Right cardiac atrium (tissue), 5 donors: ENCODE measurements around the gene TNFRSF1B. TPM values are rescaled to one million over a fixed set of nuclear protein-coding genes. Genes with fewer than 3 reads are reported as not detected.

Source experiments
- ATAC-seq, 2 donors: fragments of 200-7000 bp; cut with Tn5 transposase; one replicate each; pipeline versions ENCODE4 v1.8.0 to v1.9.1; 2020; ENCODE audit warnings: moderate library complexity in 2 of 2, mild to moderate bottlenecking in 1 of 2
- DNase-seq, 3 donors: peaks; one replicate each; pipeline ENCODE4 v3.0.0-alpha.2; 2020
- H3K27ac ChIP-seq: one replicate; pipeline ENCODE4 v1.5.1; 2013; ENCODE audit warnings: mild to moderate bottlenecking, low read length, control low read depth, moderate library complexity
- H3K27me3 ChIP-seq: one replicate; pipeline ENCODE4 v1.6.1; 2013; ENCODE audit not compliant: control insufficient read depth, insufficient read depth
- H3K4me1 ChIP-seq: one replicate; pipeline ENCODE4 v1.6.1; 2013; ENCODE audit warnings: low read length; ENCODE audit not compliant: control insufficient read depth, insufficient read depth
- H3K4me3 ChIP-seq: one replicate; pipeline ENCODE4 v1.5.1; 2013; ENCODE audit warnings: low read length, control low read depth
- H3K9me3 ChIP-seq: one replicate; pipeline ENCODE4 v1.6.1; 2013; ENCODE audit warnings: low read length; ENCODE audit not compliant: control insufficient read depth
- WGBS: extraction: QIAGEN DNeasy Blood & Tissue Kit; methylation state at CpG from one replicate; pipeline ENCODE4 v1.1.7; 2013; 5-methylcytosine and 5-hydroxymethylcytosine counted together
- intact Hi-C, 4 donors: fragments of 100-400 bp; cut with DNase I; formaldehyde crosslinking; loops; one replicate each; pipeline versions ENCODE4 v1.11.0 to v1.14.0; 2022 to 2023
- polyA plus RNA-seq: library from polyadenylated mRNA; stranded (reverse); fragments of 200-250 nt; gene quantifications from one replicate; pipeline ENCODE4 v1.2.3, GENCODE V29; 2013
- total RNA-seq, 4 donors: library from RNA; stranded (reverse); fragmentation: NEBNext Ultra II Directional; extraction: Animal tissue kit (Norgen Biotek cat#: 25700); gene quantifications; one replicate each; pipeline ENCODE4 v1.2.1, GENCODE V29; 2021
- donor health status: healthy with polysubstance abuse.
- donor health status: DM: no; HTN: yes; CAD: no.
- donor health status: DM: no; HTN: no; CAD: no.
- donor health status: DM: no; HTN: yes; CAD: no; lungs with severe emphysema.
- donor health status: DM: yes; HTN: yes; CAD: no.

The TNFRSF1B gene
- total and polyA plus RNA-seq, 5 donors: 11.6 to 25.4 (median 18.5) TPM

DNA sequence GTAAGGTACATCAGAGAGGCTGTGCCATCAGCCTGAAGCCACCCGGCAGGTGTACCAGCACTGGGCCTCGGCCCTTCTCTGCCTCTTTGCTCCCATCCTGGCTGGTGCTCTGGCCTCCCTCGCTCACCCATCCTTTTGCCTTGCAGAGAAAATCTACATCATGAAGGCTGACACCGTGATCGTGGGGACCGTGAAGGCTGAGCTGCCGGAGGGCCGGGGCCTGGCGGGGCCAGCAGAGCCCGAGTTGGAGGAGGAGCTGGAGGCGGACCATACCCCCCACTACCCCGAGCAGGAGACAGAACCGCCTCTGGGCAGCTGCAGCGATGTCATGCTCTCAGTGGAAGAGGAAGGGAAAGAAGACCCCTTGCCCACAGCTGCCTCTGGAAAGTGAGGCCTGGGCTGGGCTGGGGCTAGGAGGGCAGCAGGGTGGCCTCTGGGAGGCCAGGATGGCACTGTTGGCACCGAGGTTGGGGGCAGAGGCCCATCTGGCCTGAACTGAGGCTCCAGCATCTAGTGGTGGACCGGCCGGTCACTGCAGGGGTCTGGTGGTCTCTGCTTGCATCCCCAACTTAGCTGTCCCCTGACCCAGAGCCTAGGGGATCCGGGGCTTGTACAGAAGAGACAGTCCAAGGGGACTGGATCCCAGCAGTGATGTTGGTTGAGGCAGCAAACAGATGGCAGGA, 24.5 kb upstream of the TNFRSF1B start:
- no peak overlapping the region for H3K27ac ChIP-seq
- intact Hi-C loops: no loop called here
- no peak overlapping the region for H3K4me3 ChIP-seq
- ATAC-seq: no peak
- H3K9me3 ChIP-seq: no peaks in the 10 kb centered on the region
- 88% methylated on average over 18 of the region's 18 CpGs for whole genome bisulfite sequencing
- no peaks in the 10 kb centered on the region for H3K27me3 ChIP-seq
- peak in 2 of 3 donors; percentile 49 to 51 for DNase-seq
- peaks cover 3% of the 10 kb centered on the region for H3K4me1 ChIP-seq

DNA sequence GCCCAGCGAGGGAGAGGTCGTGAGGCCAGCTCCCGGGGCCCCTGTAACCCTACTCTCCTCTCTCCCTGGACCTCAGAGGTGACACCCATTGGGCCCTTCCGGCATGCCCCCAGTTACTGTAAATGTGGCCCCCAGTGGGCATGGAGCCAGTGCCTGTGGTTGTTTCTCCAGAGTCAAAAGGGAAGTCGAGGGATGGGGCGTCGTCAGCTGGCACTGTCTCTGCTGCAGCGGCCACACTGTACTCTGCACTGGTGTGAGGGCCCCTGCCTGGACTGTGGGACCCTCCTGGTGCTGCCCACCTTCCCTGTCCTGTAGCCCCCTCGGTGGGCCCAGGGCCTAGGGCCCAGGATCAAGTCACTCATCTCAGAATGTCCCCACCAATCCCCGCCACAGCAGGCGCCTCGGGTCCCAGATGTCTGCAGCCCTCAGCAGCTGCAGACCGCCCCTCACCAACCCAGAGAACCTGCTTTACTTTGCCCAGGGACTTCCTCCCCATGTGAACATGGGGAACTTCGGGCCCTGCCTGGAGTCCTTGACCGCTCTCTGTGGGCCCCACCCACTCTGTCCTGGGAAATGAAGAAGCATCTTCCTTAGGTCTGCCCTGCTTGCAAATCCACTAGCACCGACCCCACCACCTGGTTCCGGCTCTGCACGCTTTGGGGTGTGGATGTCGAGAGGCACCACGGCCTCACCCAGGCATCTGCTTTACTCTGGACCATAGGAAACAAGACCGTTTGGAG, 23.7 kb upstream of the TNFRSF1B start:
- Histone ChIP-seq H3K27ac (peak overlapping the region; percentile 3), H3K27me3 (no peaks in the 10 kb centered on the region), H3K9me3 (no peaks in the 10 kb centered on the region), H3K4me1 (peaks cover 5% of the 10 kb centered on the region), H3K4me3 (no peak overlapping the region)
- DNase-seq (peak; percentile 60 to 85 (median 84)), ATAC-seq (peak; percentile 5 to 24)
- intact Hi-C loops: no loop called here
- 81% methylated on average over 21 of the region's 21 CpGs for WGBS

DNA sequence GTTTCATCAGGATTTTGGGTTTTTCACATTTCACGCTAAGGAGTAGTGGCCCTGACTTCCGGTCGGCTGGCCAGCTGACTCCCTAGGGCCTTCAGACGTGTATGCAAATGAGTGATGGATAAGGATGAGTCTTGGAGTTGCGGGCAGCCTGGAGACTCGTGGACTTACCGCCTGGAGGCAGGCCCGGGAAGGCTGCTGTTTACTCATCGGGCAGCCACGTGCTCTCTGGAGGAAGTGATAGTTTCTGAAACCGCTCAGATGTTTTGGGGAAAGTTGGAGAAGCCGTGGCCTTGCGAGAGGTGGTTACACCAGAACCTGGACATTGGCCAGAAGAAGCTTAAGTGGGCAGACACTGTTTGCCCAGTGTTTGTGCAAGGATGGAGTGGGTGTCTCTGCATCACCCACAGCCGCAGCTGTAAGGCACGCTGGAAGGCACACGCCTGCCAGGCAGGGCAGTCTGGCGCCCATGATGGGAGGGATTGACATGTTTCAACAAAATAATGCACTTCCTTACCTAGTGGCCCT, 23.1 kb upstream of the TNFRSF1B start:
- peak overlapping the region; percentile 9 for H3K27ac ChIP-seq
- ATAC-seq (peak; percentile 75 to 81), DNase-seq (peak; percentile 88 to 92 (median 90))
- no peaks in the 10 kb centered on the region for H3K9me3 ChIP-seq
- 33% methylated on average over 17 of the region's 17 CpGs for WGBS
- H3K27me3 ChIP-seq: no peaks in the 10 kb centered on the region
- no peak overlapping the region for H3K4me3 ChIP-seq
- H3K4me1 ChIP-seq: peaks cover 8% of the 10 kb centered on the region
- intact Hi-C loops: no loop called here

DNA sequence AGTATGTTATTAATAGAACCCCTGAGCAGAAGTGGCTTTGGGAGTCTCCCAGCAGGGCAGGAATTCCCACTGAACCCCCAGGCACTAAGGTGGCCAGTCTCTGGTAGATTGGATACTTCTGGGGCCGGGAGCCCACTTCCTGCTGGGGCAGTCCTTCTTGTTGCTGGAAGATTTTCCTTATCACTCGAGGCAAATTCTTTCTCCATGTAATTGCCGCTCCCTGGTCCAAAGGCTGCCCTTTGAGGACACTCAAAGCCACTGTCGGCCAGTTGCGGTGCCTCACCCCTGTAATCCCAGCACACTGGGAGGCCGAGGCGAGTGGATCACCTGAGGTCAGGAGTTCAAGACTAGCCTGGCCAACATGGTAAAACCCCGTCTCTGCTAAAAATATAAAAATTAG, 22.6 kb upstream of the TNFRSF1B start:
- no peak overlapping the region for H3K4me3 ChIP-seq
- 77% methylated on average over 8 of the region's 8 CpGs for WGBS
- H3K27me3 ChIP-seq: no peaks in the 10 kb centered on the region
- ATAC-seq (no peak), DNase-seq (peak in 2 of 3 donors; percentile 37 to 53)
- peaks cover 11% of the 10 kb centered on the region for H3K4me1 ChIP-seq
- H3K9me3 ChIP-seq: no peaks in the 10 kb centered on the region
- no peak overlapping the region for H3K27ac ChIP-seq
- intact Hi-C loops: no loop called here

DNA sequence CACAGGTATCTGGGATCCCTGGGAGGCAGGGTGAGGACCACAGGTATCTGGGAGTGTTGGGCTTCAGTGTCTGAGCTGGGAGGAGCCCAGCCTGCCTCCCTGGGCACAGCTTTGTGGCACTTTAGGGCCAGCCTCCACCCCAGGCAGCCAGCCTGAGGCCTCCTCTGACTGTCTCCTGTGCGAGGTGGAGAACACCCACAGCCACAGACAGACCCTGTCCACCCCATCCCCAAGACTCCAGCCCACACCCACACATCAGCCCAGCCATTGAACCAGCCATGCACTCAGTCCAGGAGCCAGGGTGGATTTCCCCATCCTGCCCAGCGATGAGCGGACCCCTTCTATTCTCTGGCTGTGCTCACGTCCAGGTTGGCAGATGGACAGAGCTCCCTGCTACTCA, 21.8 kb upstream of the TNFRSF1B start:
- DNase-seq (peak in 2 of 3 donors; percentile 44 to 45), ATAC-seq (no peak)
- Histone ChIP-seq H3K27me3 (no peaks in the 10 kb centered on the region), H3K4me1 (peaks cover 11% of the 10 kb centered on the region), H3K4me3 (no peak overlapping the region), H3K27ac (no peak overlapping the region), H3K9me3 (no peaks in the 10 kb centered on the region)
- intact Hi-C loops: no loop called here
- WGBS: 95% methylated on average over 4 of the region's 4 CpGs

DNA sequence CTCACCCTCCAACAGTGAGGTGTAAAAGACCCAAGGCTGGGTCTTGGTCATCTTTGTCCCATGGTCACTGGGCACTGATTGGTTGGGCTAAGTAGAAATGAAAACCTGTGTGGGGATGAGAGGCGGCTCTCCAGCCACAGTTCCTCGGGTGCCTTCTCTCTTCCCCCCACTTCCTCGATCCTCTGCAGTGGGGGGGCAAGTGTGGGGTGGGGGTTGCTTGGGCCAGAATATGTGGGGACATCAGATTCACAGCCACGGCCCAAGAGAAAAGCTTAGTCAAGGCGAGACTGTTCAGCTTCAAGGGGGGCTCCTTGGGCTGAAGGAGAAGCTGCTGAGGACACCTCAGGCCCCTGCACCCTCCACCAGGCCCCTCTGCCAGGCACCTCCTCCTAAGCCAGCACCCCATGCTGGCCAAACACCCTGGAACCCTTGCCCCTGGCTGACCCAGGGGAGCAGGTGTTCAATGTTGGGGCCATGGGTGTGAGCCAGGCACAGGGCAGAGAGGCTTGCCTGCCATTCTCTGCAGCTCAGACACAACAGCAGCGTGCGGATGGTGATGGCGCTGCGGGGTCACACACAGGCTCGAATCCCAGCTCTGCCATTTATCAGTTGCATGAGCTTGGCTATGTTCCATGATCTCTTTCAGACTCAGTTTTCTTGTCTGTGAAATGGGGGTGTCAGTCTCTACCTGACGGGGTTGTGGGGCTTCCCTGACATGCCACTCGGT, 21.0 kb upstream of the TNFRSF1B start:
- H3K4me1 ChIP-seq: peaks cover 11% of the 10 kb centered on the region
- intact Hi-C loops: no loop called here
- H3K27ac ChIP-seq: no peak overlapping the region
- no peaks in the 10 kb centered on the region for H3K27me3 ChIP-seq
- DNase-seq (peak in 2 of 3 donors; percentile 26 to 47), ATAC-seq (no peak)
- no peak overlapping the region for H3K4me3 ChIP-seq
- H3K9me3 ChIP-seq: no peaks in the 10 kb centered on the region
- 91% methylated on average over 12 of the region's 12 CpGs for WGBS

DNA sequence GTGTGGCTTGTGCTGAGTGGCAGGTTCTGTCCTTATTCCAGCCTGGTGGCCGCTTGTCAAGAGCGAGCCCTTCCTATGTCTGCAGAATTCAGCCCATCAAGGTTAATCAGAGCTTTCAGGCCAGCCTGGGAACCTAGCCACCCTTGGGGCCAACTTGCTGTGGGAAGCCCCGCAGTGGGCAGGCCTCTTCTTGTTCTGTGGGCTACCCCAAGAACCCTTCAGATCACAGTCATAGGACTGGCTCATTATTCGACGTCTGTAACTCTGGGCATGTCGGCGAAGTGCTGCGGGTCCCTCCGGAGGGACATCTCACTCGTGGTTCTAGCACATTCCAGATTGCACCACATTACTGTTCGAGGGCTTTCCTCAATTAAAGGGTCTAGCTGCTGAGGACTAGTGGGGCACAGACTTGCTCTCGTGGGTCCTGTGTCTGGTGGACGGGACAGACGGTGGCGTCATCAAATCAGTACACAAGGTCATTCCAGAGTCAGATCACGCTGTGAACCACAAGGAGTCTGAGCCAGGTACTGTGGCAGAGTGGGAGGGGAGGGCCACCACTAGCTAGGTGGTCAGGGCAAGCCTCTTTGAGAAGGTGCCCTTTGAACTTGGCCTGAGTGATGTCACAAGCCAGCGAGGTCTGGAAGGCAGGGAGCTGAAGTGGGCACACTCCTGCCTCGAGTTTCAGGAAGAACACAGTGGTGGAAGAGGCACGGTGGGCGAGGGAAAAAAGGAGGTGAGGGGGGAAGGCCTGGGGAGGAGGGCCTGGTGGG, 20.3 kb upstream of the TNFRSF1B start:
- Histone ChIP-seq H3K4me1 (peaks cover 13% of the 10 kb centered on the region), H3K9me3 (no peaks in the 10 kb centered on the region), H3K27ac (peak overlapping the region; percentile 46), H3K4me3 (no peak overlapping the region), H3K27me3 (no peaks in the 10 kb centered on the region)
- WGBS: 79% methylated on average over 20 of the region's 20 CpGs
- DNase-seq: peak in 2 of 3 donors; percentile 26 to 33
- peak in 1 of 2 donors; percentile 4 for ATAC-seq
- intact Hi-C loops: no loop called here

DNA sequence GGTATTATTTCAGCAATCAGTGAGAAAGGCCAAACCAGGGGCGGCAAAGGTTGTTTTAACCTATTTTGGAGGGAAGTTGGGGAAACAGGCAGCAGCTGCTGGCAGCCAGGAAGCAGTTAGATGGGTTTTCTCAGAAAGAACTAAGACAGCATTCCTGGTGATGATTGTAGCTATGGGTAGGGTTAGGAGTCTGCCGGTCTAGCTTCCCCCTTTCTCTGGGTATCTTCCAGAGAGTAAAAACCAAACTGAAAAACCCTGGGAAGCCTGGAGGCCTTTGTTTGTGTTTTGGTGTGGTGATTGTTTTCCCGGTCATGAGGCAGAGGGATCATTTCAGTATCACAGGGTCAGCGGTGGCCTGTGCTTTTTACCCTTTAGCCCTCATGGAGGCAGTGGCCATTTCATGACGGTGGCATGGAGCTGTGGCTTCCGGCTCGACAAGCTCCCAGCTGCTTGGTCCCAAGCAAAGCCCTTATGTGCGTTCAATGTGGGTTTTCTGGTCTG, 19.5 kb upstream of the TNFRSF1B start:
- H3K4me1 ChIP-seq: peaks cover 14% of the 10 kb centered on the region
- H3K9me3 ChIP-seq: no peaks in the 10 kb centered on the region
- intact Hi-C loops: no loop called here
- no peak overlapping the region for H3K4me3 ChIP-seq
- WGBS: 62% methylated on average over 8 of the region's 8 CpGs
- peak; percentile 17 to 74 for ATAC-seq
- no peaks in the 10 kb centered on the region for H3K27me3 ChIP-seq
- H3K27ac ChIP-seq: peak overlapping the region; percentile 60
- peak in 2 of 3 donors; percentile 56 to 67 for DNase-seq

DNA sequence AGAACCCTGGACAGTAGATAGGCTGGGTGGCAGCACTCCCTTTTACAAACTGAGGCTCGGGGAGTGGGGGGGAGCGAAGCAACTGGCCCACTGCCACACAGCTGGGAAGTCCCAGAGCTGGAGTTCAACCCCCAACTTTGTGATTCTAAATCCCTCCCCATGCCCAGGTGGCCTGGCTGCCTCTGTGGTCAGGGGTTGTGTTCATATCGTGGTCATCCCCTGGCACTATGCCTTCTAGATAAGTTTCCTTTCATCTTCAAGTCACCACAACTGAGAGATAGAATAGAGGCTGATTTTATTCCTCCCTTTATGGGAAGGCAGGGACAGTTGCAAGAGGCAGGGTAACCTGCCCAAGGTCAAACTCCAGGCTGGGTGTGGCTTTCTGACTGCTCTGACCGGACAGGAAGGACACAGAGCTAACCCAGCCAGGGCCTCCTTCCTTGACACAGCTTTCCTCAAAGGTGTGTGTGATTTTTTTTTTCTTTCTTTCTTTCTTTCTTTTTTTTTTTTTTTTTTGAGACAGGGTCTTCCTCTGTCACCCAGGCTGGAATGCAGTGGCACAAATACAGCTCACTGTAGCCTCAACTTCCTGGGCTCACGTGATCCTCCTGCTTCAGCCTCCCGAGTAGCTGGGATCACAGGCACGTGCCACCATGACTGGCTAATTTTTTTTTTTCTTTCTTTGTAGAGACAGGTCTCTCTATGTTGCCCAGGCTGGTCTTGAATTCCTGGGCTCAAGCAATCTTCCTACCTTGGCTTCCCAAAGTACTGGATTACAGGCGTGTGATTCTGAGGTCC, 18.4 kb upstream of the TNFRSF1B start:
- ATAC-seq (no peak), DNase-seq (peak in 2 of 3 donors; percentile 38 to 40)
- peaks cover 18% of the 10 kb centered on the region for H3K4me1 ChIP-seq
- intact Hi-C loops: no loop called here
- H3K27me3 ChIP-seq: no peaks in the 10 kb centered on the region
- WGBS: 67% methylated on average over 8 of the region's 8 CpGs
- H3K27ac ChIP-seq: peak overlapping the region; percentile 67
- H3K9me3 ChIP-seq: no peaks in the 10 kb centered on the region
- H3K4me3 ChIP-seq: no peak overlapping the region
